Gastroesophageal sphincter (tissue), 3 donors: Measurements from ENCODE around the gene ARL9.

ENCODE experiments used
- EP300 ChIP-seq: sonication (generic); formaldehyde crosslinking; IDR thresholded peaks from one replicate; pipeline ENCODE4 v1.6.1; 2017; ENCODE audit warnings: antibody characterized with exemption, mild to moderate bottlenecking
- POLR2A ChIP-seq, 2 donors: fragments of 450-650 bp; IDR thresholded peaks; one replicate each; pipeline ENCODE4 v1.6.1; 2017; ENCODE audit warnings: antibody characterized with exemption in 2 of 2, mild to moderate bottlenecking in 2 of 2, moderate library complexity in 1 of 2
- POLR2AphosphoS5 ChIP-seq: sonication (generic); formaldehyde crosslinking; IDR thresholded peaks from one replicate; pipeline ENCODE4 v1.6.1; 2017; ENCODE audit warnings: antibody characterized with exemption
- TF ChIP-seq, protein P1 (sequence below), 4 experiments: fragments of 200-600 bp in 2 of 4; fragments of 450-650 bp in 2 of 4; sonication (generic) in 1 of 4; IDR thresholded peaks; one replicate each; pipeline ENCODE4 v1.5.1; 2017 to 2019; ENCODE audit warnings: antibody characterized with exemption in 4 of 4, mild to moderate bottlenecking in 2 of 4, moderate library complexity in 2 of 4

DNA sequence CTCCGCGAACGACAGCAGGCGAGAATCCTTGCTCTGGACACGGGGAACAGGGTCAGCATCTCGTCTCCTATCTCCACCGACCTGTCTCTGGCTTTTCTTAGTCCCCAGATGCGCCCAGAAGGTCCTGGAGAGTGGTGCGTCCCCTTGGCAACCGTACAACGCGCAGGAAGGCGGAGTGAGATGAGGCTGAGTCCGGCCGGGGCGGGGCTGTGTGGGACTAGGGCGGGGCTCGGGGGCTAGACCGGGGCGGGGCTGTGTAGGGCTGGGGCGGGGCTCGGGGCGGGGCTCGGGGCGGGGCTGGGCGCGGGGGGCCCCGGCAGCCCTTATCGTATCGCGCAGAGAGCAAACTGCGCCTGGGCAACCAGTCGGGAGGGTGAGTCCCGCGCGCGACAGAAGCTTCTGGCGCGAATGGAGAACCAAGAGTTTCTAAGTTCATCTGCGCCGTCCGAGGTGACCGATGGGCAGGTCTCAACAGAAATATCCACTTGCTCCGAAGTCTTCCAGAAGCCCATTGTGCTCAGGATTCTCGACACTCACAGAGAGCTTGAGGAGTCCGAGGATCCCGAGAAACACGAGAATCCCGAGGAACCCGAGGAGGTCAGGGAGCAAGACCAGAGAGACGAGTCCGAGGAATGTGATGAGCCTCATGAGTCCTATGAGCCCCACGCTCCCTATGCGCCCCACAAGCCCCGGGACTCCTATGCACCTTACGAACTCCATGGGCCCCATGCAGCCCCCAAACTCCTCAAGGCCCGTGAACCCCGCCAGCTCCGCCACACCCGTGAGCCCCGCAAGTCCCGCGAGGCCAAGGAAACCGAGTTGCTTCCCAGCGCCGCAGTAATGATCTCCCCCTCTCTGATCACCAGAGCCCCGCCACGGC is 24.9 kb downstream of the ARL9 start:
- TF ChIP-seq, protein P1, sequence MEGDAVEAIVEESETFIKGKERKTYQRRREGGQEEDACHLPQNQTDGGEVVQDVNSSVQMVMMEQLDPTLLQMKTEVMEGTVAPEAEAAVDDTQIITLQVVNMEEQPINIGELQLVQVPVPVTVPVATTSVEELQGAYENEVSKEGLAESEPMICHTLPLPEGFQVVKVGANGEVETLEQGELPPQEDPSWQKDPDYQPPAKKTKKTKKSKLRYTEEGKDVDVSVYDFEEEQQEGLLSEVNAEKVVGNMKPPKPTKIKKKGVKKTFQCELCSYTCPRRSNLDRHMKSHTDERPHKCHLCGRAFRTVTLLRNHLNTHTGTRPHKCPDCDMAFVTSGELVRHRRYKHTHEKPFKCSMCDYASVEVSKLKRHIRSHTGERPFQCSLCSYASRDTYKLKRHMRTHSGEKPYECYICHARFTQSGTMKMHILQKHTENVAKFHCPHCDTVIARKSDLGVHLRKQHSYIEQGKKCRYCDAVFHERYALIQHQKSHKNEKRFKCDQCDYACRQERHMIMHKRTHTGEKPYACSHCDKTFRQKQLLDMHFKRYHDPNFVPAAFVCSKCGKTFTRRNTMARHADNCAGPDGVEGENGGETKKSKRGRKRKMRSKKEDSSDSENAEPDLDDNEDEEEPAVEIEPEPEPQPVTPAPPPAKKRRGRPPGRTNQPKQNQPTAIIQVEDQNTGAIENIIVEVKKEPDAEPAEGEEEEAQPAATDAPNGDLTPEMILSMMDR (IDR thresholded peaks at IDR 0.05): no peak
- TF ChIP-seq POLR2A (IDR thresholded peaks at IDR 0.05) (peak in 1 of 2 donors; percentile 17), POLR2AphosphoS5 (no peak), EP300 (no peak)
